ENCODE results near the gene EDIL3. TPM values are rescaled to one million over a fixed set of nuclear protein-coding genes. Genes with fewer than 3 reads are reported as not detected.

Gene EDIL3
- total and polyA plus RNA-seq, 2 donors (not counting 3 experiments of a cell fraction or from before 2014, with no cell fraction given) = 9.1 to 28.8 TPM

DNA sequence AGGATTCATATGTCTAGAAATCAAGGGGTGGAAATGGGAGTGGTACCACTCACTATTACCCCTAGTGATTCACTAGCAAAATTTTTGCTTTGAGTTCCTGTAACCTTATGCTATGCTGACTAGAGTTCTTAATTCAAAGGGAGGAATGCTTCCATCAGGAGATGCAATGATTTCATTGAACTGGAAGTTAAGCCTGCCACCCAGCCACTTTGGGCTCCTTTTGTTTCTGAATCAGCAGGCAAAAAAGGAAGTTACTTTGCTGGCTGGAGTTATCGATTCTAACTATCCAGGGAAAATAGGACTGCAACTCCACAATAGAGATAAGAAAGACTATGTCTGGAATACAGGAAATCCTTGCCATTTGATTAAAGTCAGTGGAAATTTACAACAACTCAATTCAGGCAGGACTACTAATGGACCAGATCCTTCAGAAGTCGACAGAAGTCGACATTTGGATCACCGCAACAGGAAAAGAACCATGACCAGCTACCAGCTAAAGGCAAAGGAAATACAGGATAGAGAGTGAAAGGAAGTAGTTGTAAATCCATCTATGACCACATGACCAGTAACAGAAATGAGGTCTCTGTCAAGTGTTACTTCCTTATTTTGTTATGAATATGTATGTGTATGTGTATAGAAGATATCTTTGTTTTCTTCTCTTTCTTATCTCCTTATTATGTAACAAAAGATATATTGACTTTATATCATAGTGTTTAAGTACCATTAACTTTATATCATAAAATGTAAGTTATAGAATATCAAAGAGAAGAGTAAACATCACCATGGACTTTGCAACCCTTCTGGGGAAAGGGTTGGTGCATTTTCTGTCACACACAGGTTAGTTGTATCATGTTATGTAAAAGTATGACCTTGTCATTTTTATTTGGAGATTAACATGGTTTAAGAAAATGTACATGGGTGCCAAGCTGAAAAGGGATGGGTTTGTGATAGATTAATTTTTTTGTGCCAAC lies 465.3 kb downstream of the EDIL3 start:
- TSS peak; percentile 66 for BruUV-seq (replicated peaks)
- peak overlapping the region; percentile 83 for H2AFZ ChIP-seq (ENCODE audit: low read depth, low read length)
- POLR2A ChIA-PET = no interaction called here
- peak overlapping the region; percentile 89 for H3K4me2 ChIP-seq (ENCODE audit: insufficient read depth, low read length)
- dilution Hi-C loops (cut with MboI; ENCODE audit: extremely low pct_ligation_motif_present, low sequenced_read_pairs) = no loop called here
- no peaks in the 10 kb centered on the region for H4K20me1 ChIP-seq (replicated peaks; ENCODE audit: control insufficient read depth, extremely low read depth, insufficient read depth, low read length)
- H3K4me1 ChIP-seq (ENCODE audit: control insufficient read depth, extremely low read depth, insufficient read depth, low read length) = peaks cover 30% of the 10 kb centered on the region
- no peak overlapping the region for H3K9ac ChIP-seq (replicated peaks; ENCODE audit: extremely low read depth, insufficient read depth, low read length)
- no peaks in the 10 kb centered on the region for H3K9me3 ChIP-seq (replicated peaks; ENCODE audit: control insufficient read depth, insufficient read depth, low read length)
- DNase-seq (ENCODE audit: low read depth, low spot score) = peak; percentile 89
- TF ChIP-seq, protein P1, sequence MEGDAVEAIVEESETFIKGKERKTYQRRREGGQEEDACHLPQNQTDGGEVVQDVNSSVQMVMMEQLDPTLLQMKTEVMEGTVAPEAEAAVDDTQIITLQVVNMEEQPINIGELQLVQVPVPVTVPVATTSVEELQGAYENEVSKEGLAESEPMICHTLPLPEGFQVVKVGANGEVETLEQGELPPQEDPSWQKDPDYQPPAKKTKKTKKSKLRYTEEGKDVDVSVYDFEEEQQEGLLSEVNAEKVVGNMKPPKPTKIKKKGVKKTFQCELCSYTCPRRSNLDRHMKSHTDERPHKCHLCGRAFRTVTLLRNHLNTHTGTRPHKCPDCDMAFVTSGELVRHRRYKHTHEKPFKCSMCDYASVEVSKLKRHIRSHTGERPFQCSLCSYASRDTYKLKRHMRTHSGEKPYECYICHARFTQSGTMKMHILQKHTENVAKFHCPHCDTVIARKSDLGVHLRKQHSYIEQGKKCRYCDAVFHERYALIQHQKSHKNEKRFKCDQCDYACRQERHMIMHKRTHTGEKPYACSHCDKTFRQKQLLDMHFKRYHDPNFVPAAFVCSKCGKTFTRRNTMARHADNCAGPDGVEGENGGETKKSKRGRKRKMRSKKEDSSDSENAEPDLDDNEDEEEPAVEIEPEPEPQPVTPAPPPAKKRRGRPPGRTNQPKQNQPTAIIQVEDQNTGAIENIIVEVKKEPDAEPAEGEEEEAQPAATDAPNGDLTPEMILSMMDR (IDR thresholded peaks at IDR 0.05; ENCODE audit: extremely low read depth in 1 of 2, insufficient read depth in 1 of 2, low read depth in 1 of 2, low read length in 2 of 2) = no peak
- no peak for TF ChIP-seq JUN (IDR thresholded peaks at IDR 0.05; ENCODE audit: borderline replicate concordance, insufficient read depth, insufficient read length, low read depth)
- TF ChIP-seq, protein P2, sequence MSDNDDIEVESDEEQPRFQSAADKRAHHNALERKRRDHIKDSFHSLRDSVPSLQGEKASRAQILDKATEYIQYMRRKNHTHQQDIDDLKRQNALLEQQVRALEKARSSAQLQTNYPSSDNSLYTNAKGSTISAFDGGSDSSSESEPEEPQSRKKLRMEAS (IDR thresholded peaks at IDR 0.05; ENCODE audit: insufficient read depth, insufficient read length) = no peak
- no peak for TF ChIP-seq POLR2A (IDR thresholded peaks at IDR 0.05; ENCODE audit: low read depth, low read length)
- peak; percentile 78 for TF ChIP-seq GATA2 (IDR thresholded peaks at IDR 0.05; ENCODE audit: insufficient read depth, insufficient read length, low read depth, low read length)
- TF ChIP-seq FOS (IDR thresholded peaks at IDR 0.05; ENCODE audit: borderline replicate concordance, insufficient read depth, low read length) = peak; percentile 65
- peak; percentile 34 for TF ChIP-seq POLR2AphosphoS5 (IDR thresholded peaks at IDR 0.05; ENCODE audit: insufficient read depth, low read depth, low read length)
- no peak for TF ChIP-seq EZH2 (IDR thresholded peaks at IDR 0.05; ENCODE audit: borderline replicate concordance, low read depth, low read length, severe bottlenecking)
- no peak for TF ChIP-seq MYC (IDR thresholded peaks at IDR 0.05; ENCODE audit: low read depth, low read length)
- CTCF ChIA-PET = interaction anchor here (0.9 to 1.9 kb wide), 4 partner anchors 9 to 336 kb away, joined by 3 to 15 read pairs (median 3); no protein-coding TSS in a partner anchor
- intact Hi-C loops (cut with micrococcal nuclease) = loop anchor here (2.0 to 10.0 kb wide), 2 partner anchors 143 to 535 kb away; no protein-coding TSS in a partner anchor
- H3K79me2 ChIP-seq (ENCODE audit: control insufficient read depth, insufficient read depth, low read length) = no peaks in the 10 kb centered on the region
- H3K27me3 ChIP-seq (ENCODE audit: control insufficient read depth in 2 of 2, insufficient read depth in 2 of 2, low read length in 2 of 2) = peaks cover 0 to 3% of the 10 kb centered on the region in 2 experiments
- peak overlapping the region in 1 of 3 experiments; percentile 23 for H3K4me3 ChIP-seq (replicated peaks in 1 of 3; ENCODE audit: insufficient read depth in 1 of 3, low read depth in 1 of 3, low read length in 3 of 3)
- peak overlapping the region; percentile 64 for H3K27ac ChIP-seq (ENCODE audit: insufficient read depth, low read depth, low read length)
- H3K36me3 ChIP-seq (ENCODE audit: control insufficient read depth in 2 of 2, extremely low read depth in 1 of 2, insufficient read depth in 2 of 2, low read length in 2 of 2) = no peaks in the 10 kb centered on the region
- no peaks in the 10 kb centered on the region for H3K9me1 ChIP-seq (replicated peaks; ENCODE audit: control insufficient read depth, extremely low read depth, insufficient read depth, low read length)
- peak; percentile 84 for FAIRE-seq
